OCI-LY3 (cell line): ENCODE data around the gene CDC42BPA.
"Not testable (repeated sequence)": the region's sequence is repeated elsewhere in the genome, so short reads cannot be mapped to it uniquely, and the experiment has no call there.

Source experiments
- CTCF ChIP-seq: fragments of 200-600, 300-600 bp; sonication (generic); IDR thresholded peaks from 2 replicates; pipeline ENCODE4 v1.5.1; 2014; ENCODE audit warnings: antibody characterized with exemption, low read length, low read depth
- EZH2phosphoT487 ChIP-seq: fragments of 200-600 bp; shearing (Covaris generic); IDR thresholded peaks from 2 replicates; pipeline ENCODE4 v1.6.1; 2018; ENCODE audit warnings: antibody characterized with exemption, mixed run types, low read depth

- not testable (repeated sequence) for TF ChIP-seq EZH2phosphoT487, CTCF
Observed at GRCh38 chr1:227336136-227336535, 17.8 kb upstream of the CDC42BPA start.
